ENCODE data around the gene OR5AN1.

GRCh38 chr11:59358595-59358994, at the start of gene OR5AN1:
- TF ChIP-seq EP300 (IDR thresholded peaks at IDR 0.05) (no peak), POLR2AphosphoS5 (IDR thresholded peaks at IDR 0.05) (no peak), CTCF (IDR thresholded peaks at IDR 0.05) (no peak), POLR2A (IDR thresholded peaks at IDR 0.05) (no peak)
